HG02588 (cell line): ENCODE data around the gene KIF1A.

Experiments used
- ATAC-seq: cut with Tn5 transposase; IDR thresholded peaks from one replicate; pipeline ENCODE4 v1.9.1; 2021; ENCODE audit warnings: mild to moderate bottlenecking, moderate library complexity; ENCODE audit not compliant: unreplicated experiment

KIF1A gene

GRCh38 chr2:240821429-240821778 lies 1.4 kb upstream of the KIF1A start:
- no peak for ATAC-seq

GRCh38 chr2:240820607-240821428 lies 799 bp upstream of the KIF1A start:
- no peak for ATAC-seq

- ATAC-seq = no peak
Measured at GRCh38 chr2:240819126-240819857, 727 bp downstream of the KIF1A start.

GRCh38 chr2:240818293-240819125 lies 1.5 kb downstream of the KIF1A start:
- no peak for ATAC-seq

- ATAC-seq = no peak
Measured at GRCh38 chr2:240817496-240818292, 2.3 kb downstream of the KIF1A start.

GRCh38 chr2:240816584-240817495 lies 3.2 kb downstream of the KIF1A start:
- no peak for ATAC-seq

- no peak for ATAC-seq
Measured at GRCh38 chr2:240815761-240816583, 4.0 kb downstream of the KIF1A start.

- ATAC-seq = no peak
Measured at GRCh38 chr2:240814946-240815760, 4.9 kb downstream of the KIF1A start.

- no peak for ATAC-seq
Measured at GRCh38 chr2:240814280-240814679, 5.7 kb downstream of the KIF1A start.

GRCh38 chr2:240813231-240813921 lies 6.6 kb downstream of the KIF1A start:
- no peak for ATAC-seq

- ATAC-seq = no peak
Measured at GRCh38 chr2:240812721-240813120, 7.3 kb downstream of the KIF1A start.

- no peak for ATAC-seq
Measured at GRCh38 chr2:240812301-240812680, 7.7 kb downstream of the KIF1A start.

- ATAC-seq = no peak
Measured at GRCh38 chr2:240811346-240812300, 8.4 kb downstream of the KIF1A start.

GRCh38 chr2:240810621-240811020 lies 9.4 kb downstream of the KIF1A start:
- no peak for ATAC-seq

- no peak for ATAC-seq
Measured at GRCh38 chr2:240810199-240810598, 9.8 kb downstream of the KIF1A start.

GRCh38 chr2:240809276-240809675 lies 10.7 kb downstream of the KIF1A start:
- ATAC-seq = no peak
